SU-DHL-6 (cell line): Measurements from ENCODE around the gene DCDC2.

Source experiments
- H2AFZ ChIP-seq: fragments of 200-600 bp; sonication (generic); 2 replicates; pipeline ENCODE4 v1.6.1; 2014; ENCODE audit warnings: low read depth, mild to moderate bottlenecking, moderate library complexity, mixed read lengths, antibody characterized with exemption, low read length; ENCODE audit not compliant: severe bottlenecking
- H3F3A ChIP-seq: fragments of 200-600 bp; shearing (Covaris generic); 2 replicates; pipeline ENCODE4 v1.6.0; 2016; ENCODE audit warnings: antibody characterized with exemption, mild to moderate bottlenecking; ENCODE audit not compliant: insufficient read depth
- H3K27ac ChIP-seq: fragments of 200-600 bp; sonication (generic); 2 replicates; pipeline ENCODE4 v1.5.1; 2016; ENCODE audit warnings: low read depth, mild to moderate bottlenecking, low read length, moderate library complexity, mixed read lengths
- H3K27me3 ChIP-seq: fragments of 200-600 bp; sonication (generic), shearing (Covaris generic); 2 replicates; pipeline ENCODE4 v1.6.0; 2014; ENCODE audit warnings: mild to moderate bottlenecking, low read length
- H3K36me3 ChIP-seq: fragments of 200-600 bp; sonication (generic); 2 replicates; pipeline ENCODE4 v1.6.1; 2014; ENCODE audit warnings: mild to moderate bottlenecking, low read length, mixed read lengths
- H3K4me2 ChIP-seq: fragments of 300-600, 200-600 bp; shearing (Covaris generic), sonication (generic); 2 replicates; pipeline ENCODE4 v1.6.0; 2014; ENCODE audit warnings: low read length, low read depth, mild to moderate bottlenecking; ENCODE audit not compliant: poor library complexity, severe bottlenecking
- H3K4me3 ChIP-seq: fragments of 200-600 bp; sonication (generic); 2 replicates; pipeline ENCODE4 v1.5.1; 2014; ENCODE audit warnings: antibody characterized with exemption, low read length, mild to moderate bottlenecking, mixed read lengths; ENCODE audit not compliant: insufficient read depth, poor library complexity, severe bottlenecking
- H3K79me2 ChIP-seq: fragments of 200-600 bp; sonication (generic); 2 replicates; pipeline ENCODE4 v1.6.1; 2014; ENCODE audit warnings: mild to moderate bottlenecking, low read length, moderate library complexity; ENCODE audit not compliant: insufficient read depth
- H3K9ac ChIP-seq: fragments of 200-600 bp; sonication (generic); 2 replicates; pipeline ENCODE4 v1.7.0; 2014; ENCODE audit warnings: mild to moderate bottlenecking, low read length
- H3K9me2 ChIP-seq: fragments of 200-600 bp; sonication (generic); replicated peaks from 2 replicates; pipeline ENCODE4 v1.6.1; 2014; ENCODE audit warnings: low read length; ENCODE audit not compliant: insufficient read depth
- H3K9me3 ChIP-seq: fragments of 200-600 bp; sonication (generic); 2 replicates; pipeline ENCODE4 v1.6.1; 2014; ENCODE audit warnings: low read length, mixed read lengths; ENCODE audit not compliant: insufficient read depth
- H4K20me1 ChIP-seq: fragments of 200-600 bp; sonication (generic); 2 replicates; pipeline ENCODE4 v1.6.1; 2014; ENCODE audit warnings: low read depth, mild to moderate bottlenecking, antibody characterized with exemption, low read length, moderate library complexity, mixed read lengths
- CTCF ChIP-seq: fragments of 200-600 bp; sonication (generic); IDR thresholded peaks from one replicate; pipeline ENCODE4 v1.5.1; 2017; ENCODE audit warnings: antibody characterized with exemption, mild to moderate bottlenecking, low read length, moderate library complexity; ENCODE audit not compliant: insufficient read depth, poor library complexity, severe bottlenecking
- EZH2phosphoT487 ChIP-seq: fragments of 200-600 bp; sonication (generic), shearing (Covaris generic); conservative IDR thresholded peaks from 2 replicates; pipeline ENCODE4 v1.6.1; 2018; ENCODE audit warnings: mild to moderate bottlenecking, antibody characterized with exemption, low read length, moderate library complexity, mixed read lengths

The DCDC2 gene

GRCh38 chr6:24394061-24394779, 36.4 kb upstream of the DCDC2 start:
- H3K4me2 ChIP-seq, result no peak overlapping the region
- no peaks in the 10 kb centered on the region for H3K79me2 ChIP-seq

GRCh38 chr6:24391756-24392405, 34.0 kb upstream of the DCDC2 start:
- H3K4me3 ChIP-seq, result no peak overlapping the region
- no peaks in the 10 kb centered on the region for H3K27me3 ChIP-seq
- no peak overlapping the region for H3K4me2 ChIP-seq
- peaks cover 9% of the 10 kb centered on the region; the same call in 1 of the 2 replicates for H3K9me3 ChIP-seq
- H3K9me2 ChIP-seq, result no peaks in the 10 kb centered on the region
- H3F3A ChIP-seq, result no peaks in the 10 kb centered on the region
- H3K27ac ChIP-seq, result no peak overlapping the region
- H3K9ac ChIP-seq, result no peak overlapping the region
- no peaks in the 10 kb centered on the region for H3K36me3 ChIP-seq
- H3K79me2 ChIP-seq, result no peaks in the 10 kb centered on the region
- H4K20me1 ChIP-seq, result no peaks in the 10 kb centered on the region
- H2AFZ ChIP-seq, result no peak overlapping the region
- TF ChIP-seq EZH2phosphoT487, result no peak
- TF ChIP-seq CTCF, result no peak

More at GRCh38 chr6:24394061-24394779, 36.4 kb upstream of the DCDC2 start:
- no peaks in the 10 kb centered on the region for H4K20me1 ChIP-seq
- H3K9ac ChIP-seq, result no peak overlapping the region
- no peaks in the 10 kb centered on the region for H3K36me3 ChIP-seq
- no peak overlapping the region for H3K27ac ChIP-seq
- H3F3A ChIP-seq, result no peaks in the 10 kb centered on the region
- no peaks in the 10 kb centered on the region for H3K9me2 ChIP-seq
- H3K27me3 ChIP-seq, result no peaks in the 10 kb centered on the region
- TF ChIP-seq EZH2phosphoT487 (no peak), CTCF (no peak)
- H3K4me3 ChIP-seq, result no peak overlapping the region
- peaks cover 13% of the 10 kb centered on the region; the same call in 1 of the 2 replicates for H3K9me3 ChIP-seq
- no peak overlapping the region for H2AFZ ChIP-seq

GRCh38 chr6:24391208-24391607, 33.3 kb upstream of the DCDC2 start:
- Histone ChIP-seq H3K9ac (no peak overlapping the region), H3K36me3 (no peaks in the 10 kb centered on the region), H3K9me3 (peaks cover 2% of the 10 kb centered on the region; the same call in 1 of the 2 replicates), H3K4me3 (no peak overlapping the region), H3K4me2 (no peak overlapping the region), H3F3A (no peaks in the 10 kb centered on the region), H3K79me2 (no peaks in the 10 kb centered on the region), H4K20me1 (no peaks in the 10 kb centered on the region), H3K9me2 (no peaks in the 10 kb centered on the region), H3K27ac (no peak overlapping the region), H3K27me3 (no peaks in the 10 kb centered on the region), H2AFZ (no peak overlapping the region)
- TF ChIP-seq CTCF (no peak), EZH2phosphoT487 (no peak)
